ENCODE measurements around the gene MEDAG.

GRCh38 chr13:30972888-30973377 lies 66.9 kb downstream of the MEDAG start:
- TF ChIP-seq CTCF (conservative IDR thresholded peaks at IDR 0.05; ENCODE audit: low read length) = no peak
- no peak for TF ChIP-seq EZH2phosphoT487 (IDR thresholded peaks at IDR 0.05; ENCODE audit: borderline replicate concordance, low read depth, low read length)
